ENCODE measurements around the gene EPB41L4B.
"Not testable (repeated sequence)": the region's sequence is repeated elsewhere in the genome, so short reads cannot be mapped to it uniquely, and the experiment has no call there.

DNA sequence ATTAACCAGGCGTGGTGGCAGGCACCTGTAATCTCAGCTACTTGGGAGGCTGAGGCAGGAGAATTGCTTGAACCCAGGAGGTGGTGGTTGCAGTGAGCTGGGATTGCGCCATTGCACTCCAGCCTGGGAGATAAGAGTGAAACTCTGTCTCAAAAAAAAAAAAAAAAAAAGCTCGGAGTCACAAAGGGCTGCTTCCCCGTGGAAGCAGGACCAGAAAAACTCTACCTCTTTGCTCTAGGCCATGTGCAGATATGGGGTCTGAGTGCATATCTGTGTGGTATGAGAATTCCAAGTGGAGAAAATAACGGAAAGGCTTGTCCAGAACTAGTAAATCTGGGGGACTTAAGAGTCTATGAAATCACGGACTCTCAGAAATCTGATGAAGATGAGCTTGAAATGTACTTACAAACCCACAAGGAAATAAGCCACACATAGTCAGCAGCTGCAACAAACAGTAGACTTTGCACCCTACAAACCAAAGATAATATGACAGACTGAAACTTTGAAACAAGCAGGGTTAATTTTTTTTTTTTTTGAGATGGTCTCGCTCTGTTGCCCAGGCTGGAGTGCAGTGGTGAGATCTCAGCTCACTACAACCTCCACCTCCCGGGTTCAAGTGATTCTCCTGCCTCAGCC lies 38.2 kb upstream of the EPB41L4B start:
- TF ChIP-seq, protein P1, sequence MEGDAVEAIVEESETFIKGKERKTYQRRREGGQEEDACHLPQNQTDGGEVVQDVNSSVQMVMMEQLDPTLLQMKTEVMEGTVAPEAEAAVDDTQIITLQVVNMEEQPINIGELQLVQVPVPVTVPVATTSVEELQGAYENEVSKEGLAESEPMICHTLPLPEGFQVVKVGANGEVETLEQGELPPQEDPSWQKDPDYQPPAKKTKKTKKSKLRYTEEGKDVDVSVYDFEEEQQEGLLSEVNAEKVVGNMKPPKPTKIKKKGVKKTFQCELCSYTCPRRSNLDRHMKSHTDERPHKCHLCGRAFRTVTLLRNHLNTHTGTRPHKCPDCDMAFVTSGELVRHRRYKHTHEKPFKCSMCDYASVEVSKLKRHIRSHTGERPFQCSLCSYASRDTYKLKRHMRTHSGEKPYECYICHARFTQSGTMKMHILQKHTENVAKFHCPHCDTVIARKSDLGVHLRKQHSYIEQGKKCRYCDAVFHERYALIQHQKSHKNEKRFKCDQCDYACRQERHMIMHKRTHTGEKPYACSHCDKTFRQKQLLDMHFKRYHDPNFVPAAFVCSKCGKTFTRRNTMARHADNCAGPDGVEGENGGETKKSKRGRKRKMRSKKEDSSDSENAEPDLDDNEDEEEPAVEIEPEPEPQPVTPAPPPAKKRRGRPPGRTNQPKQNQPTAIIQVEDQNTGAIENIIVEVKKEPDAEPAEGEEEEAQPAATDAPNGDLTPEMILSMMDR (IDR thresholded peaks at IDR 0.05; ENCODE audit: low read depth, low read length) = not testable (repeated sequence)
- not testable (repeated sequence) for TF ChIP-seq EZH2phosphoT487 (IDR thresholded peaks at IDR 0.05; ENCODE audit: low read depth)
